HuH-7 (cell line): ENCODE data around the gene IQCE.
"Not testable (repeated sequence)": the region's sequence is repeated elsewhere in the genome, so short reads cannot be mapped to it uniquely, and the experiment has no call there.

Experiments used
- DNase-seq: peaks from one replicate; pipeline ENCODE4 v3.0.0; 2011; ENCODE audit warnings: low spot score

Gene IQCE

GRCh38 chr7:2603044-2603965, 44.5 kb downstream of the IQCE start:
- DNase-seq = no peak

GRCh38 chr7:2604608-2605174, 45.9 kb downstream of the IQCE start:
- no peak for DNase-seq

- DNase-seq = no peak
These were observed 47.1 kb downstream of the IQCE start for GRCh38 chr7:2605608-2606538.

- no peak for DNase-seq
These were observed 47.8 kb downstream of the IQCE start for GRCh38 chr7:2606539-2606936.

GRCh38 chr7:2607122-2607922, 48.5 kb downstream of the IQCE start:
- no peak for DNase-seq

- no peak for DNase-seq
These were observed 49.4 kb downstream of the IQCE start for GRCh38 chr7:2607923-2608904.

- DNase-seq = peak; percentile 98
These were observed 50.2 kb downstream of the IQCE start for GRCh38 chr7:2608921-2609411.

GRCh38 chr7:2609646-2610045, 50.9 kb downstream of the IQCE start:
- not testable (repeated sequence) for DNase-seq

- no peak for DNase-seq
These were observed 51.7 kb downstream of the IQCE start for GRCh38 chr7:2610466-2610865.

- no peak for DNase-seq
These were observed 52.1 kb downstream of the IQCE start for GRCh38 chr7:2610898-2611297.

- DNase-seq = no peak
These were observed 52.6 kb downstream of the IQCE start for GRCh38 chr7:2611401-2611800.

- no peak for DNase-seq
These were observed 53.1 kb downstream of the IQCE start for GRCh38 chr7:2611922-2612321.

GRCh38 chr7:2612445-2613097, 53.8 kb downstream of the IQCE start:
- DNase-seq = no peak

GRCh38 chr7:2613098-2613930, 54.5 kb downstream of the IQCE start:
- DNase-seq = no peak

GRCh38 chr7:2613931-2614600, 55.3 kb downstream of the IQCE start:
- DNase-seq = no peak

GRCh38 chr7:2614631-2615330, 56.0 kb downstream of the IQCE start:
- no peak for DNase-seq
